ENCODE data around the gene COL18A1.
"Not testable (repeated sequence)": the region's sequence is repeated elsewhere in the genome, so short reads cannot be mapped to it uniquely, and the experiment has no call there.

The COL18A1 gene

GRCh38 chr21:45523411-45524101, 118.6 kb downstream of the COL18A1 start:
- in situ Hi-C loops (cut with MboI; ENCODE audit: low pct_unique_long_range_greater_than_20kb, low sequenced_read_pairs, unreplicated experiment): no loop called here
- DNase-seq (ENCODE audit: low spot score): no peak
- TF ChIP-seq, protein P1, sequence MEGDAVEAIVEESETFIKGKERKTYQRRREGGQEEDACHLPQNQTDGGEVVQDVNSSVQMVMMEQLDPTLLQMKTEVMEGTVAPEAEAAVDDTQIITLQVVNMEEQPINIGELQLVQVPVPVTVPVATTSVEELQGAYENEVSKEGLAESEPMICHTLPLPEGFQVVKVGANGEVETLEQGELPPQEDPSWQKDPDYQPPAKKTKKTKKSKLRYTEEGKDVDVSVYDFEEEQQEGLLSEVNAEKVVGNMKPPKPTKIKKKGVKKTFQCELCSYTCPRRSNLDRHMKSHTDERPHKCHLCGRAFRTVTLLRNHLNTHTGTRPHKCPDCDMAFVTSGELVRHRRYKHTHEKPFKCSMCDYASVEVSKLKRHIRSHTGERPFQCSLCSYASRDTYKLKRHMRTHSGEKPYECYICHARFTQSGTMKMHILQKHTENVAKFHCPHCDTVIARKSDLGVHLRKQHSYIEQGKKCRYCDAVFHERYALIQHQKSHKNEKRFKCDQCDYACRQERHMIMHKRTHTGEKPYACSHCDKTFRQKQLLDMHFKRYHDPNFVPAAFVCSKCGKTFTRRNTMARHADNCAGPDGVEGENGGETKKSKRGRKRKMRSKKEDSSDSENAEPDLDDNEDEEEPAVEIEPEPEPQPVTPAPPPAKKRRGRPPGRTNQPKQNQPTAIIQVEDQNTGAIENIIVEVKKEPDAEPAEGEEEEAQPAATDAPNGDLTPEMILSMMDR (IDR thresholded peaks at IDR 0.05; ENCODE audit: extremely low read depth, insufficient read depth, missing control alignments): no peak

GRCh38 chr21:45524756-45525152, 119.8 kb downstream of the COL18A1 start:
- in situ Hi-C loops (cut with MboI; ENCODE audit: low pct_unique_long_range_greater_than_20kb, low sequenced_read_pairs, unreplicated experiment): no loop called here
- TF ChIP-seq, protein P1 (IDR thresholded peaks at IDR 0.05; ENCODE audit: extremely low read depth, insufficient read depth, missing control alignments): no peak
- DNase-seq (ENCODE audit: low spot score): no peak

- DNase-seq (ENCODE audit: low spot score): no peak
- TF ChIP-seq, protein P1 (IDR thresholded peaks at IDR 0.05; ENCODE audit: extremely low read depth, insufficient read depth, missing control alignments): no peak
- in situ Hi-C loops (cut with MboI; ENCODE audit: low pct_unique_long_range_greater_than_20kb, low sequenced_read_pairs, unreplicated experiment): no loop called here
These were observed 120.4 kb downstream of the COL18A1 start for GRCh38 chr21:45525153-45525909.

- TF ChIP-seq, protein P1 (IDR thresholded peaks at IDR 0.05; ENCODE audit: extremely low read depth, insufficient read depth, missing control alignments): no peak
- in situ Hi-C loops (cut with MboI; ENCODE audit: low pct_unique_long_range_greater_than_20kb, low sequenced_read_pairs, unreplicated experiment): no loop called here
- DNase-seq (ENCODE audit: low spot score): no peak
These were observed 120.9 kb downstream of the COL18A1 start for GRCh38 chr21:45525910-45526306.

DNA sequence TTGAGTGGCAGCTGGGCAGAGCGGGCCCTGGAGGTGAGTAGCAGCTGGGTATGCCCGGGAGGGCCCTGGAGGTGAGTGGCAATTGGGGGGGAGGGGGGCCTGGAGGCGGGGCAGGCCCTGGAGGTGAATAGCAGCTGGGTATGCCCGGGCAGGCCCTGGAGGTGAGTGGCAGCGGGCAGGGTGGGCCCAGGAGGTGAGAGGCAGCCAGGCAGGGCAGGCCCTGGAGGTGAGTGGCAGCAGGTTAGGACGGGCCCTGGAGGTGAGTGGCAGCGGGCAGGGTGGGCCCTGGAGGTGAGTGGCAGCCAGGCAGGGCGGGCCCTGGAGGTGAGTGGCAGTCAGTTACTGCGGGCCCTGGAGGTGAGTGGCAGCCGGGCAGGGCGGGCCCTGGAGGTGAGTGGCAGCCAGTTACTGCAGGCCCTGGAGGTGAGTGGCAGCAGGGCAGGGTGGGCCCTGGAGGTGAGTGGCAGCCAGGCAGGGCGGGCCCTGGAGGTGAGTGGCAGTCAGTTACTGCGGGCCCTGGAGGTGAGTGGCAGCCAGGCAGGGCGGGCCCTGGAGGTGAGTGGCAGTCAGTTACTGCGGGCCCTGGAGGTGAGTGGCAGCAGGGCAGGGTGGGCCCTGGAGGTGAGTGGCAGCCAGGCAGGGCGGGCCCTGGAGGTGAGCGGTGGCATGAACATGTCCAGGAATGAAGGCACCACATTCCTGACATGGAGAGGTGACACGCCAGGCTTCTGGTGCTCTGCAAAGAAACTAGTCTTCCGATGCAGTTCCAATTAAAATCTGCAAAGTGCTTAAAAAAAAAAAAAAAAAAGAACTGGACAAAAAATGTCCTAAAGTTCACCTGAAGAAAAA, 122.4 kb downstream of the COL18A1 start:
- DNase-seq (ENCODE audit: low spot score); in situ Hi-C loops (cut with MboI; ENCODE audit: low pct_unique_long_range_greater_than_20kb, low sequenced_read_pairs, unreplicated experiment): not testable (repeated sequence)

GRCh38 chr21:45528028-45528705, 123.2 kb downstream of the COL18A1 start:
- TF ChIP-seq, protein P1 (IDR thresholded peaks at IDR 0.05; ENCODE audit: extremely low read depth, insufficient read depth, missing control alignments): no peak
- in situ Hi-C loops (cut with MboI; ENCODE audit: low pct_unique_long_range_greater_than_20kb, low sequenced_read_pairs, unreplicated experiment): no loop called here
- DNase-seq (ENCODE audit: low spot score): no peak
